Measurements from ENCODE around the gene EXOC7.

The EXOC7 gene

GRCh38 chr17:76119409-76120371 lies 16.1 kb upstream of the EXOC7 start:
- no peak for DNase-seq

- DNase-seq: no peak
Measured at GRCh38 chr17:76115138-76115754, 11.7 kb upstream of the EXOC7 start.

- DNase-seq: no peak
Measured at GRCh38 chr17:76111956-76112355, 8.4 kb upstream of the EXOC7 start.

- no peak for DNase-seq
Measured at GRCh38 chr17:76107509-76107908, 3.9 kb upstream of the EXOC7 start.

GRCh38 chr17:76106703-76107102 lies 3.1 kb upstream of the EXOC7 start:
- no peak for DNase-seq

DNA sequence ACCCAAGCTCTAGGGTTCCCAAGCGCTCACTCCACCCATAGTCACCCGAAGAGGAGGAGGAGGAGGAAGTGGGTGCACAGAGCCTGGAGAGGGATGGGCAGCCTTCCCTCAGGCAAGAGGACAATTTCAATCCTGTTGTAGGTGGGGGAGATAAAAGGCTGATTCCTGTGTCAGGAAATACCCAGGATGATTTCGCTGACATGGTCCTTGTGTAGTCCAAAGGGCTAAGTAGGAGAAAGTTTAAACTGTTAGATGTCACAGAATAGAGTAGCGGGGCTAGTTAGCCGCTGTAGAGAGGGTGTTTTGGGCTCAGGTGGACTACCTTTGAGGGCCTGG lies 1.3 kb upstream of the EXOC7 start:
- no peak for DNase-seq

- DNase-seq: no peak
Measured at GRCh38 chr17:76104140-76104895, 731 bp upstream of the EXOC7 start.

DNA sequence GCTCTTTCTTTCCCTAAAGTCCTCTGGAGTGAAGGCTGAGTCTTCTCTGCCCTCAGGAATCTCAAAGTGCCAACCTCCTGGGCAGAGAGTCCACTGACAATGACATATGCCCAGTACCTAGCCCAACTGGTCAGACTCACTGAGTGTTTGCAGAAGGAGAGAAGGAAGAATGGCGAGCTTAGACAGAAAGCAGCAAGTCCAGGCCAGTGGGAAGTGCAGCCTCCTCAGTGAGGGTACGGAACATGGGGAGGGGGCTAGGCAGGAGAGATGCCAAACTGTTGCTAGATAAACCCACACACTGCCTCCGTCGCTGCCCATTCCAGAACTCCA lies 678 bp downstream of the EXOC7 start:
- DNase-seq: no peak

DNA sequence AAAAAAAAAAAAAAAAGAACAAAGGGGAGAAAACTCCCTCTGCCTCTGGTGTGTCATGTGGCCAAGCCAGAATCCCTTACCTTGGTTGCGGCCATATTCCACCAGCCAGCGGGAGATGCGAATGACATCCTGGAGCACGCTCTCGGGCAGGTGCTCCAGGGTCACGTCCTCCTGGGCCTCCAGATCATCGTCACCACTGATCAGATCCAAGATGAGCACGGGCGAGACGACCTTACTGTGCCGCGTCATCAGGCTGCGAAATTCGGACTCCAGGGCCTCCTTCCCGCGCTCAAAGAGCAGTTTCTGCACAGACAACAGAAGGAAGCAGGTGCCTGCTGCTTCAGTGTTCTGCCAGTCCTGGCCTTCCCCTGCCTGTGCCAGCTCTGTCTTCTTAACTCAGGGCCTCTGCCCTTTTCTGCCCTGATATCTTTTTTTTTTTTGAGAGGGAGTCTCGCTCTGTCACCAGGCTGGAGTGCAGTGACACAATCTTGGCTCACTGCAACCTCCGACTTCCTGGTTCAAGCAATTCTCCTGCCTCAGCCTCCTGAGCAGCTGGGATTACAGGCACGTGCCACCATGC lies 5.8 kb downstream of the EXOC7 start:
- no peak for DNase-seq

DNA sequence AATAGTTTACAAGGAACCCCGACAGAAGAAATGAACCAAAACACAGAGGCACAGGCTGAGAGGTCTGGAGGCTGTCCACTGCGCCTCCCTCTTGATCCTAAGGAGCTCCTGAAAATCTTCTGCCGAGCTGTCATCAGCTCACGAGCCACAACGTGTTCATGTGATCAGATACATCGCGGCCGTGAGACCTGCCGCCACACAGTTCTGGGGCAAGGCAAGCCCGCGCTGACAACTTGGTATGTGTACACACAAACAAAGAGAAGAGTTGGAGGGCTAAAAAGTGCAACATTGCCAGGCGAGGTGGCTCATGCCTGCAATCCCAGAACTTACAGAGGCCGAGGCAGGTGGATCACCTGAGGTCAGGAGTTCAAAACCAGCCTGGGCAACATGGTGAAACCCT lies 7.6 kb downstream of the EXOC7 start:
- no peak for DNase-seq

DNA sequence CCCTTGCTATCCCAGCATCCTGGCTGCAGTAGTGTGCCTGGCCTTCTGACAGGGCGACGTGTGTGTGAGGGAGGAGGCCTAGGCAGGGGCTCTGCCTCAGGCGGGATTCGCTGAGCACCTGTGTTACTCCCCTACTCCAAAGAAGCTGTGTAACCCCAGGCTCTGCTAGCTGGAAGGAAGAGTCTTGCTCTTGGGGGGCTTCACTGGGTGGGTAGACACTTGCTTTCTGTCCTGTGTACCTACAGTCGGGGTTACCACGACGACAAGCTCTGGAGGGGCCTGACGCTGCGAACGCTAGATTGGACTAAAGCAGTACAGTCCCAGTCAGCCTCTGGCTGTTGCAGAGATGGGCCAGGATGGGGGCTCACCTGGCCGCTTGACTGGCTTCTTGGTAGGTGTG lies 9.5 kb downstream of the EXOC7 start:
- DNase-seq: no peak

GRCh38 chr17:76092526-76093413 lies 10.8 kb downstream of the EXOC7 start:
- DNase-seq: no peak

DNA sequence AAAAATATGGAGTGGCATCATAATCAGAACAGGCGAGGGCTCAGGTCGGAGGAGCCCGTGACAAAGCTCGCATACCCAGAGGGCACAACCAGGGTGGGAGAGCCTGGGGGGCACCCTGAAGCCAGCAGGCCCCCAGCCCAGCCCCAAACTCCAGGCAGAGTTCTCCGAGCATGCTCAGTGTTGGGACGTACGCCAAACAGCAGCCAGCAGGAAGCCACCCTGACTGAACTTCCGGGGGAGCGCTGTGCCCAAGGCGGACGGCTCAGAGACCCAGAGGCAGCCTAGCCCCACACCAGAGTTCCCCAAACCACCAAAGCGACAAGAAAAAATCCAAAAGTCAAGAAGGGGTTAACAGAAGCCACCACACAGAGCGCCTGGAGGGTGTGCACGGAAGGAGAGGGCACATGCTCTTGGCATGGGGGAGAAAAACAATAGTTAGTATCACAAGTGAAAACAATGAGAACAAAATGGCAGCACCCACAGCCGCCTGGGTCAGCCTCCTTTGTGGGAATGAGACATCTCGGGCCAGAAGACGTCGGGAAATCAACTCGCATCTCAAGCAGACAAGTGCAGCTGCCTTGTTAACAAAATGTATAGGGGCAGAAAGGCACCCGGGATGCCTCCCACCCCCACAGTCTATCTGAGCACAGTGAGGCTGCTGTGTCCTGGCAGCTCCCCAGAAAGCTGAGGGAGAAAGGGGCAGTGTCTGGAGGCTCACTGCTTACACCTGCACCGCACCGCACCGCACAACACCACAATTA lies 11.9 kb downstream of the EXOC7 start:
- no peak for DNase-seq

DNA sequence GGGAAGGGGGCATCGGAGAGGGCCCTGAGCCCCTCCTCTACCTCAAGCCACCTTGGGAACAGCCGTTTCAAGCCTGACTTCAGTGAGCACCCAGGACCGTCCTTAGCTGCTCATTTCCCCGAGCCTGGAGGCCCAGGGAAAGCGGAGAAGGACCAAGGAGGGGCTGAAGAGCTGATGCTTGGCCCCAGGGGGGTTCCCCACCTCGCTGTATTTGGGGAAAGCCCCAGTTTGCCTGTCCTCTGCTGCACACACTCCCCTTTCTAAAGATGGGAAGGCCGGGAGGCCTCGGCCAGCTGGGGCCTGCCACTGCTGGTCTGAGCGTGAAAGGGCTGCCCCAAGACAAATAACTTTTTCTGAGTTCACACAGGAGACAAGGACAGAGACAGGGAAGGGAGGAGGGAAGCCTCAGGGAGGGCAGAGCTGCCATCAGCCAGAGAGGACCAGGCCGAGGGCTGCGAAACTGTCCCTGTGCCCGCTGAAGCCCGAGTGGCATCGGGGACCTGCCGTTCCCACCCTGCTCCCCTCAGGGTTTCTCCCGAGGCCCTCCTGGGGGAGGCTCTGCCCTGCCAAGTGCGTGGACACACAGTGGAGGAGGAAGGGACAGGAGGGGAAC lies 13.0 kb downstream of the EXOC7 start:
- DNase-seq: no peak

GRCh38 chr17:76089680-76090516 lies 13.7 kb downstream of the EXOC7 start:
- DNase-seq: no peak

DNA sequence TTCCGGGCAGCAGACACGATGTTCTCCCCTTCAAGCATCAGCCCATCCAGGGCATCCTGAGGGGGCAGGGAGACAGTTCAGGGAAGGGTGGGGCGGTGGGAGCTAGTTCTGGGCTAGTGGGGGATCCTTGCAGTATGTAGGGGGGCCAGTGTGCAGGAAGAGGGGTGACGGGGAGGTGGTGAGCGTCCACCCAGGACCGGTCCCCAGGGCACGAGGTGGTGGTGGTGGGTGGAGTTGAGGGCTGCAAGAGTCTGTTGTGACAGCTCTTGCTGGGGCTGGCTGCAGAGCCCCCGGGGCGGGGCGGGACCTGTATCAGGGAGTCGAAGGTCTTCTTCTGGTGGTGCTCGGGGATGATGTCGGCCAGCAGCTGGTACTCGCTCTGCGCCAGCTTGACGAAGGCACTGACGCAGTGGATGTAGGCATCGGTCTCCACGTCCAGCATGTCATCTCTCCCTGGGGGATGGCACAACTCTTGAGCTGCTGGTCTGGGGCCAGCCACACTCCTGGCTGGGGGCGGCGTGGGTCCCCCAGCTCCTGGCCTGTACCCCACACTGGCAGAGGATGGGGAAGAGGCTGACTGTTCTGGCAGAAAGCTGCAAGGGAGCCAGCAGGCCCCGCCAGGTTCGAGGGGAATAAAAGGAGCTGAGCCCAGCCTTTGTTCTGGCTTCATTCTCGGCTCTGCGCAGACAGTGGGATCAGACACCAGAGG lies 14.6 kb downstream of the EXOC7 start:
- no peak for DNase-seq

- DNase-seq: no peak
Measured at GRCh38 chr17:76088041-76088867, 15.3 kb downstream of the EXOC7 start.

DNA sequence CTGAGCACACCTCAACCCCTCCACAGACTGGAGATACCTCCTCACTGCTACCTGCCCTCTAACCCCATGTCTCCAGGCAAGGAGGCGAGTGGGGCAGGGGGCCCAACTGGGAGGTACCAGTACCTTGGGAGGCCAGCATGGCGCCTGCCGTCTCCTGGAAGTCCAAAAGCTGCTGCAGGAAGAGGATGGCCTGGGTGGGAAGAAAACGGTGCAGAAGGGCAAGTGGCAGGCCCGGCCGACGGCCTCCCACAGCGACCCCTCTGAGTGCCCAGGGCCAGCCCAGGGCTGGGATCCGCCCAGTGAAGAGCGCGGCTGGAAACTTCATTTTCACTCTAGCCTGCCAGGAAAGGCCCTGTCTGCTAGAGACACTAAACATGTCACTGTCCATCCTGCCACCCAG lies 16.1 kb downstream of the EXOC7 start:
- no peak for DNase-seq

DNA sequence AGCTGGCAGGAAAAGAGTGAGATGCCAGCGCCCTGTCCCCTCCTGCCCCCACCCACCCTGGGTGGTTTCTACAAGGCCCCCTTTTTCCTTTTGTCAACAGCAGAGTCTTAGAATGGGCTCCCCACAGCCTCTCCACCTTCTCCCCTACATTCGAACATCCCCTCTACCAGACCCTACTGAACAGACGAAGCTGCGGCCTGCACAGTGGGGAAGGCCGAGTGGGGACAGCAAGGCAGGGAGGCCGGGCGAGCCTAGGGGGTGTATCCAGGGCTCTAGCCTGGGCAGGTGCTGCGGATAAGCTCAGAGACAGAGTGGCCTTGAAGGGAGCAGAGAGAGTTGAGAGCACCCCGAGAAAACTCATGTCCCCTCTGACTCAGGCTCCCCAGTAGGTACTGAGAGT lies 17.2 kb downstream of the EXOC7 start:
- no peak for DNase-seq

All from CD4-positive, alpha-beta T cell treated with Interleukin-15 for 1 hour (primary cell).